IMR-90 (cell line): ENCODE measurements around the gene ADAMTS12. TPM values are rescaled to one million over a fixed set of nuclear protein-coding genes. Genes with fewer than 3 reads are reported as not detected.

ENCODE experiments used
- ATAC-seq: fragments of 200-7000 bp; cut with Tn5 transposase; 2 replicates; pipeline ENCODE4 v1.9.1; 2020; ENCODE audit warnings: low read depth, mild to moderate bottlenecking, moderate library complexity
- BruUV-seq: library from RNA; stranded (reverse); fragments of 400-500 nt; replicated peaks from 2 replicates; lab custom pipeline; 2021; lab: Mats Ljungman, UMichigan
- CTCF ChIA-PET: fragments of 300-600 bp; formaldehyde crosslinking; extraction: SDS; loops from one replicate; lab custom pipeline; 2021; ENCODE audit warnings: antibody characterized with exemption; lab: Yijun Ruan, JAX
- POLR2A ChIA-PET: fragments of 300-600 bp; sonication (Branson Sonifier 250); formaldehyde crosslinking; loops from one replicate; lab custom pipeline; 2022; ENCODE audit warnings: antibody characterized with exemption; ENCODE audit not compliant: unreplicated experiment; lab: Charles Lee
- DNase-seq: peaks from one replicate; pipeline ENCODE4 v3.0.0; 2013
- H2AFZ ChIP-seq: replicated peaks from 2 replicates; pipeline ENCODE3; 2013; ENCODE audit warnings: low read length, mild to moderate bottlenecking; ENCODE audit not compliant: poor library complexity
- H2AK5ac ChIP-seq: 2 replicates; pipeline ENCODE4 v1.6.1; 2013; ENCODE audit warnings: low read depth, low read length, inconsistent platforms
- H2AK9ac ChIP-seq: replicated peaks from 2 replicates; pipeline ENCODE3; 2013; ENCODE audit warnings: mild to moderate bottlenecking, low read depth, low read length, moderate library complexity; ENCODE audit not compliant: poor library complexity
- H2BK120ac ChIP-seq: 2 replicates; pipeline ENCODE4 v1.6.1; 2013; ENCODE audit warnings: low read depth, low read length, inconsistent platforms
- H2BK15ac ChIP-seq: 3 replicates; pipeline ENCODE4 v1.6.1; 2013; ENCODE audit warnings: low read depth, low read length, inconsistent platforms
- H2BK20ac ChIP-seq: 2 replicates; pipeline ENCODE4 v1.6.1; 2013; ENCODE audit warnings: low read depth, mild to moderate bottlenecking, inconsistent platforms, low read length, moderate library complexity
- H2BK5ac ChIP-seq: 2 replicates; pipeline ENCODE4 v1.6.1; 2013; ENCODE audit warnings: mild to moderate bottlenecking, low read depth, low read length, inconsistent platforms; ENCODE audit not compliant: poor library complexity, severe bottlenecking
- H3K14ac ChIP-seq: replicated peaks from 2 replicates; pipeline ENCODE4 v1.6.1; 2013; ENCODE audit warnings: low read depth, low read length, inconsistent platforms
- H3K18ac ChIP-seq: 2 replicates; pipeline ENCODE4 v1.6.1; 2013; ENCODE audit warnings: low read depth, low read length, control low read depth
- H3K23ac ChIP-seq: 2 replicates; pipeline ENCODE4 v1.6.1; 2013; ENCODE audit warnings: low read depth, low read length, inconsistent platforms
- H3K27ac ChIP-seq: 2 replicates; pipeline ENCODE4 v1.5.1; 2013; ENCODE audit warnings: mild to moderate bottlenecking, control low read depth, low read length; ENCODE audit not compliant: insufficient read depth
- H3K27me3 ChIP-seq: 2 replicates; pipeline ENCODE4 v1.6.1; 2013; ENCODE audit warnings: low read length; ENCODE audit not compliant: control insufficient read depth, insufficient read depth
- H3K36me3 ChIP-seq: 2 replicates; pipeline ENCODE4 v1.6.1; 2013; ENCODE audit warnings: low read length, mixed read lengths; ENCODE audit not compliant: control insufficient read depth, insufficient read depth
- H3K4ac ChIP-seq: 2 replicates; pipeline ENCODE4 v1.6.1; 2013; ENCODE audit warnings: low read depth, low read length, inconsistent platforms
- H3K4me1 ChIP-seq: 2 replicates; pipeline ENCODE4 v1.6.1; 2013; ENCODE audit warnings: low read length, mixed read lengths; ENCODE audit not compliant: control insufficient read depth, insufficient read depth
- H3K4me2 ChIP-seq: 2 replicates; pipeline ENCODE4 v1.6.1; 2013; ENCODE audit warnings: low read depth, mild to moderate bottlenecking, control low read depth, low read length, moderate library complexity
- H3K4me3 ChIP-seq: 2 replicates; pipeline ENCODE4 v1.5.1; 2013; ENCODE audit warnings: low read depth, mild to moderate bottlenecking, control low read depth, low read length, moderate library complexity; ENCODE audit not compliant: insufficient read depth
- H3K56ac ChIP-seq: 2 replicates; pipeline ENCODE4 v1.6.1; 2013; ENCODE audit warnings: low read length, inconsistent platforms; ENCODE audit not compliant: insufficient read depth; ENCODE audit errors: extremely low read depth
- H3K79me1 ChIP-seq, 2 experiments: 2 replicates each; pipeline ENCODE4 v1.6.1; 2013; ENCODE audit warnings: low read length in 2 of 2, inconsistent platforms in 1 of 2, low read depth in 1 of 2
- H3K9ac ChIP-seq: 2 replicates; pipeline ENCODE4 v1.6.1; 2013; ENCODE audit warnings: low read depth, low read length, control low read depth
- H3K9me1 ChIP-seq: 2 replicates; pipeline ENCODE4 v1.6.1; 2013; ENCODE audit warnings: low read length, inconsistent platforms; ENCODE audit not compliant: insufficient read depth
- H3K9me3 ChIP-seq: 2 replicates; pipeline ENCODE4 v1.6.1; 2013; ENCODE audit warnings: low read length; ENCODE audit not compliant: control insufficient read depth, insufficient read depth
- H4K20me1 ChIP-seq: 2 replicates; pipeline ENCODE4 v1.6.1; 2013; ENCODE audit warnings: low read length, inconsistent platforms; ENCODE audit not compliant: insufficient read depth
- H4K5ac ChIP-seq: 2 replicates; pipeline ENCODE4 v1.6.1; 2013; ENCODE audit warnings: mild to moderate bottlenecking, low read depth, low read length, control low read depth
- H4K8ac ChIP-seq, 2 experiments: 2 replicates each; pipeline ENCODE4 v1.6.1; 2013; ENCODE audit warnings: low read depth in 2 of 2, low read length in 2 of 2, control low read depth in 1 of 2, inconsistent platforms in 1 of 2
- H4K91ac ChIP-seq: 2 replicates; pipeline ENCODE4 v1.6.1; 2013; ENCODE audit warnings: low read depth, low read length, inconsistent platforms; ENCODE audit not compliant: insufficient read depth
- CEBPB ChIP-seq: IDR thresholded peaks from 2 replicates; pipeline ENCODE4 v1.6.1; 2012; ENCODE audit warnings: low read depth, low read length, improper control_type of control experiment
- FOS ChIP-seq: fragments of 150-350 bp; IDR thresholded peaks from 2 replicates; pipeline ENCODE4 v1.6.1; 2016; ENCODE audit warnings: low read depth, low read length
- MAZ ChIP-seq: IDR thresholded peaks from 2 replicates; pipeline ENCODE4 v1.6.1; 2012; ENCODE audit warnings: low read depth, mild to moderate bottlenecking, low read length, improper control_type of control experiment, moderate library complexity, borderline replicate concordance
- MXI1 ChIP-seq: IDR thresholded peaks from 2 replicates; pipeline ENCODE4 v1.6.1; 2012; ENCODE audit warnings: low read depth, mild to moderate bottlenecking, low read length, moderate library complexity, borderline replicate concordance
- POLR2A ChIP-seq: IDR thresholded peaks from 2 replicates; pipeline ENCODE4 v1.6.1; 2012; ENCODE audit warnings: mild to moderate bottlenecking, low read depth, low read length
- WGBS, 2 experiments: methylation state at CpG; one replicate each; pipeline versions ENCODE4 v1.1.5 to v1.1.7; 2013; ENCODE audit warnings: missing lambda C conversion rate in 2 of 2; ENCODE audit not compliant: insufficient read length in 1 of 2; ENCODE audit errors: extremely low coverage in 2 of 2; 5-methylcytosine and 5-hydroxymethylcytosine counted together
- dilution Hi-C: fragments of 300-500 bp; cut with HindIII; formaldehyde crosslinking; loops from one replicate; pipeline ENCODE4 v1.14.3; 2018; ENCODE audit warnings: low sequenced_read_pairs; ENCODE audit not compliant: unreplicated experiment
- in situ Hi-C: fragments of 300-500 bp; cut with MboI; formaldehyde crosslinking; loops from 3 replicates; pipeline ENCODE4 v1.14.3; 2019; ENCODE audit warnings: low sequenced_read_pairs, inconsistent platforms, mixed read lengths
- intact Hi-C: fragments of 100-400 bp; cut with micrococcal nuclease; formaldehyde crosslinking; loops from 2 replicates; pipeline ENCODE4 v1.10.0; 2022
- polyA plus RNA-seq, 3 experiments: library from polyadenylated mRNA; depleted of rRNA; stranded (reverse); fragments of >200 nt; gene quantifications; 2 replicates each; pipeline ENCODE4 v1.2.3, GENCODE V29; 2012; ENCODE audit warnings: low replicate concordance in 1 of 3
- total RNA-seq: library from RNA; depleted of rRNA; stranded (reverse); fragments of >200 nt; gene quantifications from 2 replicates; pipeline ENCODE4 v1.2.3, GENCODE V29; 2012
- TF ChIP-seq, protein P1 (sequence below): fragments of 150-350 bp; IDR thresholded peaks from 2 replicates; pipeline ENCODE4 v1.6.1; 2016; ENCODE audit warnings: low read depth, mild to moderate bottlenecking, low read length, moderate library complexity, borderline replicate concordance

Gene ADAMTS12
- total and polyA plus RNA-seq, 2 of the 4 experiments (the other 2 are of a cell fraction) = 27.3 to 51.3 TPM

- POLR2A ChIA-PET = no interaction called here
- Histone ChIP-seq H4K91ac (no peak overlapping the region), H3K4me3 (no peak overlapping the region), H2BK120ac (no peak overlapping the region), H2AK9ac (no peak overlapping the region), H2BK20ac (no peak overlapping the region), H4K20me1 (no peaks in the 10 kb centered on the region), H3K27ac (no peak overlapping the region), H3K4me2 (no peak overlapping the region), H3K9ac (no peak overlapping the region), H2BK5ac (no peak overlapping the region), H3K36me3 (no peaks in the 10 kb centered on the region), H3K27me3 (no peaks in the 10 kb centered on the region), H3K23ac (no peak overlapping the region), H2AFZ (no peak overlapping the region), H3K9me3 (no peaks in the 10 kb centered on the region), H3K56ac (no peak overlapping the region), H2AK5ac (no peak overlapping the region), H3K4me1 (peaks cover 3% of the 10 kb centered on the region), H3K9me1 (no peaks in the 10 kb centered on the region), H3K4ac (no peak overlapping the region), H4K5ac (no peak overlapping the region), H3K14ac (peak overlapping the region; percentile 6; the same call in 1 of the 2 replicates), H3K18ac (no peak overlapping the region), H2BK15ac (no peak overlapping the region), H4K8ac (no peak overlapping the region), H3K79me1 (peaks cover 0 to 11% of the 10 kb centered on the region in 2 experiments; a peak in 2 of 4 replicates)
- intact Hi-C loops (no loop called here), dilution Hi-C loops (no loop called here), in situ Hi-C loops (no loop called here)
- DNase-seq = peak; percentile 34
- TF ChIP-seq POLR2A (no peak), CEBPB (no peak), MXI1 (no peak), FOS (no peak), MAZ (no peak)
- TF ChIP-seq, protein P1, sequence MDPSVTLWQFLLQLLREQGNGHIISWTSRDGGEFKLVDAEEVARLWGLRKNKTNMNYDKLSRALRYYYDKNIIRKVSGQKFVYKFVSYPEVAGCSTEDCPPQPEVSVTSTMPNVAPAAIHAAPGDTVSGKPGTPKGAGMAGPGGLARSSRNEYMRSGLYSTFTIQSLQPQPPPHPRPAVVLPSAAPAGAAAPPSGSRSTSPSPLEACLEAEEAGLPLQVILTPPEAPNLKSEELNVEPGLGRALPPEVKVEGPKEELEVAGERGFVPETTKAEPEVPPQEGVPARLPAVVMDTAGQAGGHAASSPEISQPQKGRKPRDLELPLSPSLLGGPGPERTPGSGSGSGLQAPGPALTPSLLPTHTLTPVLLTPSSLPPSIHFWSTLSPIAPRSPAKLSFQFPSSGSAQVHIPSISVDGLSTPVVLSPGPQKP = no peak
- CTCF ChIA-PET = no interaction called here
- ATAC-seq = peak; percentile 70
- no TSS peak for BruUV-seq
- WGBS, 2 experiments = 100% methylated on average over 1 of the region's 1 CpG; no CpG with 5 or more reads in 1 of the 2 experiments
These were observed 146.6 kb downstream of the ADAMTS12 start for GRCh38 chr5:33745101-33745770.
